ENCODE results near the gene MYO7A. TPM values are rescaled to one million over a fixed set of nuclear protein-coding genes. Genes with fewer than 3 reads are reported as not detected.

The MYO7A gene
- total RNA-seq, 1 experiment from 2014 or later, result 3.5 TPM

DNA sequence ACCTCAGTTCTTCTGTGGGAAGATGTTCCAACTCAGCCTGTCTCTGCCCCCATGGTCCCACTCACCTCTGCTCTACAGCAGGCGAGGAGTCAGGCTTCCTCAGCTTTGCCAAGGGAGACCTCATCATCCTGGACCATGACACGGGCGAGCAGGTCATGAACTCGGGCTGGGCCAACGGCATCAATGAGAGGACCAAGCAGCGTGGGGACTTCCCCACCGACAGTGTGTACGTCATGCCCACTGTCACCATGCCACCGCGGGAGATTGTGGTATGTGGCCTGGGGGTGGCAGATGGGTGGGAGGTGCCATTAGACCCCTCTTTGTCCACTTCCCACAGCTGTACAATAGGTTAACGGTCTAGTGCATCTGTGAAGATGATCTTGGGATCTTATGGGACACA lies 73.3 kb downstream of the MYO7A start:
- H3K36me3 ChIP-seq (ENCODE audit: low read depth), result no peaks in the 10 kb centered on the region
- no TSS peak for BruUV-seq (replicated peaks)
- H4K20me1 ChIP-seq (ENCODE audit: insufficient read depth), result no peaks in the 10 kb centered on the region
- no peak for DNase-seq
- H2AFZ ChIP-seq, result no peak overlapping the region
- 0 out of 2 replicates have a peak, but pooled peaks cover 5% of the 10 kb centered on the region for H3K27me3 ChIP-seq (ENCODE audit: insufficient read depth, low read depth)
- POLR2A ChIA-PET (ENCODE audit: unreplicated experiment), result interaction anchor here (0.6 kb wide), 1 partner anchor 461 kb away, joined by 3 read pairs; no protein-coding TSS in a partner anchor
- intact Hi-C loops (cut with micrococcal nuclease; ENCODE audit: unreplicated experiment), result no loop called here
- no peak overlapping the region for H3K27ac ChIP-seq
- H3K9me3 ChIP-seq (ENCODE audit: insufficient read depth, low read depth), result no peaks in the 10 kb centered on the region
- no peaks in the 10 kb centered on the region for H3K9me2 ChIP-seq (ENCODE audit: insufficient read depth)
- no peak overlapping the region for H3K4me2 ChIP-seq
- H3K4me1 ChIP-seq (replicated peaks; ENCODE audit: insufficient read depth), result no peaks in the 10 kb centered on the region
- H3K4me3 ChIP-seq, result no peak overlapping the region
- TF ChIP-seq, protein P1, sequence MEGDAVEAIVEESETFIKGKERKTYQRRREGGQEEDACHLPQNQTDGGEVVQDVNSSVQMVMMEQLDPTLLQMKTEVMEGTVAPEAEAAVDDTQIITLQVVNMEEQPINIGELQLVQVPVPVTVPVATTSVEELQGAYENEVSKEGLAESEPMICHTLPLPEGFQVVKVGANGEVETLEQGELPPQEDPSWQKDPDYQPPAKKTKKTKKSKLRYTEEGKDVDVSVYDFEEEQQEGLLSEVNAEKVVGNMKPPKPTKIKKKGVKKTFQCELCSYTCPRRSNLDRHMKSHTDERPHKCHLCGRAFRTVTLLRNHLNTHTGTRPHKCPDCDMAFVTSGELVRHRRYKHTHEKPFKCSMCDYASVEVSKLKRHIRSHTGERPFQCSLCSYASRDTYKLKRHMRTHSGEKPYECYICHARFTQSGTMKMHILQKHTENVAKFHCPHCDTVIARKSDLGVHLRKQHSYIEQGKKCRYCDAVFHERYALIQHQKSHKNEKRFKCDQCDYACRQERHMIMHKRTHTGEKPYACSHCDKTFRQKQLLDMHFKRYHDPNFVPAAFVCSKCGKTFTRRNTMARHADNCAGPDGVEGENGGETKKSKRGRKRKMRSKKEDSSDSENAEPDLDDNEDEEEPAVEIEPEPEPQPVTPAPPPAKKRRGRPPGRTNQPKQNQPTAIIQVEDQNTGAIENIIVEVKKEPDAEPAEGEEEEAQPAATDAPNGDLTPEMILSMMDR (conservative IDR thresholded peaks at IDR 0.05), result no peak
- no peak for TF ChIP-seq EZH2 (IDR thresholded peaks at IDR 0.05; ENCODE audit: low read depth)
- no peaks in the 10 kb centered on the region for H3K79me2 ChIP-seq (ENCODE audit: low read depth)
- CTCF ChIA-PET, result no interaction called here
- H3F3A ChIP-seq (ENCODE audit: insufficient read depth, low read depth), result no peaks in the 10 kb centered on the region; the same call in 1 of the 2 replicates

DNA sequence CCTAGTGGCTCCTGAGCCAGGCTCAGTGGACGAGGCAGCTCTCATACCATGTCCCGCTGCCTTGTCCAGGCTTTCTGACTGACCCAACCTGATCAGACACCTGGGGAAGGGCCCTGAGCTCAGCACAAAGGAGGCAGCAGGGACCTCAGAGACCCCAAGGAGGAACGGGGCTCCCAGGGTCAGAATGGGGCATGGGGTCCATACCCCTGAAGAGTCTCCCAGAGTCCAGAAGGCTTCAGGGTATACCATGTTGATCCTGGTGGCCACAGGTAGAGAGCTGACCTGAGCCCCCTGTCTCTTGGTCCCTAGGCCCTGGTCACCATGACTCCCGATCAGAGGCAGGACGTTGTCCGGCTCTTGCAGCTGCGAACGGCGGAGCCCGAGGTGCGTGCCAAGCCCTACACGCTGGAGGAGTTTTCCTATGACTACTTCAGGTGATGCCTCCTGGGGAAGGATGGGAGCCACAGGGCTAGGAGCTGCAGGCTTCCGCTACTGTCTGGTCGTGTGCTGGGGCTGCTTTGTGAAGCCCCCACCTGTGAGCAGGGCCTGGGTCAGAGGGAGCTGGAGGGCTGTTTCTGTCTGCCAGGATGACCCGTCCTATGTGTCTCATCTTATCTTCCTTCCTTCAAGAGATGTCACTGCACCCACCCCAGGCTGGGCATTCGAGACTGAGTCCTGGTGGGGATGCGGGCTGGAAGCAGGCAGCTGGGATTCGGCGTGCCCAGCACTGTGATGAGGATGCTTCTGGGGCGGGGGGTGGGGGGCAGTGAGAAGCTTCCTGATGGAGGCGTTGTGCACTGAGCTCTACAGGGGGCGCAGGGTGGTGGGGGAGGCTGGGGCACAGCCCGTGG lies 74.2 kb downstream of the MYO7A start:
- Histone ChIP-seq H3K36me3 (ENCODE audit: low read depth) (no peaks in the 10 kb centered on the region), H3K27ac (no peak overlapping the region), H3K4me1 (replicated peaks; ENCODE audit: insufficient read depth) (no peaks in the 10 kb centered on the region), H3K4me3 (no peak overlapping the region), H3F3A (ENCODE audit: insufficient read depth, low read depth) (no peaks in the 10 kb centered on the region; the same call in 1 of the 2 replicates), H3K9me3 (ENCODE audit: insufficient read depth, low read depth) (no peaks in the 10 kb centered on the region), H2AFZ (no peak overlapping the region), H3K4me2 (no peak overlapping the region), H3K9me2 (ENCODE audit: insufficient read depth) (no peaks in the 10 kb centered on the region), H3K79me2 (ENCODE audit: low read depth) (no peaks in the 10 kb centered on the region), H3K27me3 (ENCODE audit: insufficient read depth, low read depth) (0 out of 2 replicates have a peak, but pooled peaks cover 5% of the 10 kb centered on the region), H4K20me1 (ENCODE audit: insufficient read depth) (no peaks in the 10 kb centered on the region)
- no peak for DNase-seq
- TF ChIP-seq, protein P1 (conservative IDR thresholded peaks at IDR 0.05), result no peak
- TF ChIP-seq EZH2 (IDR thresholded peaks at IDR 0.05; ENCODE audit: low read depth), result no peak
- intact Hi-C loops (cut with micrococcal nuclease; ENCODE audit: unreplicated experiment), result no loop called here
- CTCF ChIA-PET, result interaction anchor here (0.5 kb wide), 1 partner anchor 166 kb away, joined by 4 read pairs; no protein-coding TSS in a partner anchor
- no TSS peak for BruUV-seq (replicated peaks)
- POLR2A ChIA-PET (ENCODE audit: unreplicated experiment), result interaction anchor here (0.6 kb wide), 1 partner anchor 460 kb away, joined by 3 read pairs; no protein-coding TSS in a partner anchor

DNA sequence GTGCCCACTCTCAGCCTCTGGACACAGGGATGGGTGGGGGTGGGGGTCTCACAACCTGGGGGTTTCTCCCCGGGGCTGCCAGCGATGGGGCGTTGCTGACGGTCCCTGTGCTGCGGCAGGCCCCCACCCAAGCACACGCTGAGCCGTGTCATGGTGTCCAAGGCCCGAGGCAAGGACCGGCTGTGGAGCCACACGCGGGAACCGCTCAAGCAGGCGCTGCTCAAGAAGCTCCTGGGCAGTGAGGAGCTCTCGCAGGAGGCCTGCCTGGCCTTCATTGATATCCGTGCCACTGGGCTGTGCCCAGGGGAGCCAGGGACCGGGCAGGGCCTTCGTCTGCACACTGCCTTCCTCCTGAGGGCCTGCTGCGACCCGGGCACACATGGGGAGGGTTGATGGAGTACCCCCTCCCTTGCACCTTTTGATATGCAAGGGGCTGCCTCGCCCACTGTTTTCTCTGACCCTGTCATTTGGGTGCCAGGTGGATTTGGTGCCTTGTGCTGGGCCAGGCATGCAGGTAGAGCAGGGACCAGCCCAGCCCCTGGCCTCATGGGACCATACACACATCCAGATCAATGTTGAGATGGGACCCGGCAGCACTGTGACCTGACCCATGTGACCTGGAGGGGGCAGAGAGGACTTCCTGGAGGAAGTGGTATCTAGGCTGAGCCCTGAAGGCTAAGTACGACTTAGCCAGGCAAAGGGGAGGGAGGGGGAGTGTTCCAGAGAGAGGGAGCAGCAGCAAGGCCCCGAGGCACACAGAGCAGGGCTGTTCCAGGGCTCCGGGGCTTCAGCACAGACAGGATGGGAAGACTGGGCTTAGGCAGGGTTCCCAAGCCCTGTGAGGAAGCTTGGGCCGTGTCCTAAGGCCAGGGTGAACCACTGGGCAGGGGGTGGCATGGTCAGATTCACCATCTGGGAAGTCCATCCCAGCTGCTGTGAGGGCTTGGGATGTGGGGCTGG lies 75.2 kb downstream of the MYO7A start:
- H2AFZ ChIP-seq, result no peak overlapping the region
- H3K27ac ChIP-seq, result no peak overlapping the region
- no peaks in the 10 kb centered on the region for H4K20me1 ChIP-seq (ENCODE audit: insufficient read depth)
- H3K9me3 ChIP-seq (ENCODE audit: insufficient read depth, low read depth), result no peaks in the 10 kb centered on the region
- H3K4me2 ChIP-seq, result no peak overlapping the region
- BruUV-seq (replicated peaks), result no TSS peak
- no peaks in the 10 kb centered on the region for H3K9me2 ChIP-seq (ENCODE audit: insufficient read depth)
- no peaks in the 10 kb centered on the region for H3K79me2 ChIP-seq (ENCODE audit: low read depth)
- ChIA-PET CTCF (no interaction called here), POLR2A (ENCODE audit: unreplicated experiment) (no interaction called here)
- H3K27me3 ChIP-seq (ENCODE audit: insufficient read depth, low read depth), result 0 out of 2 replicates have a peak, but pooled peaks cover 5% of the 10 kb centered on the region
- intact Hi-C loops (cut with micrococcal nuclease; ENCODE audit: unreplicated experiment), result no loop called here
- DNase-seq, result no peak
- H3F3A ChIP-seq (ENCODE audit: insufficient read depth, low read depth), result no peaks in the 10 kb centered on the region; the same call in 1 of the 2 replicates
- no peaks in the 10 kb centered on the region for H3K36me3 ChIP-seq (ENCODE audit: low read depth)
- H3K4me3 ChIP-seq, result no peak overlapping the region
- no peaks in the 10 kb centered on the region for H3K4me1 ChIP-seq (replicated peaks; ENCODE audit: insufficient read depth)
- no peak for TF ChIP-seq EZH2 (IDR thresholded peaks at IDR 0.05; ENCODE audit: low read depth)
- TF ChIP-seq, protein P1 (conservative IDR thresholded peaks at IDR 0.05), result no peak
